ENCODE measurements around the gene SUFU. TPM values are rescaled to one million over a fixed set of nuclear protein-coding genes. Genes with fewer than 3 reads are reported as not detected.
"Not testable (repeated sequence)": the region's sequence is repeated elsewhere in the genome, so short reads cannot be mapped to it uniquely, and the experiment has no call there.

SUFU gene
- total RNA-seq, 1 experiment from 2014 or later: 1.8 TPM

- no peak for DNase-seq (ENCODE audit: low read depth, low spot score)
- in situ Hi-C loops (cut with HindIII; ENCODE audit: low pct_unique_long_range_greater_than_20kb, low sequenced_read_pairs): no loop called here
Observed at GRCh38 chr10:102534333-102534732, 30.6 kb downstream of the SUFU start.

DNA sequence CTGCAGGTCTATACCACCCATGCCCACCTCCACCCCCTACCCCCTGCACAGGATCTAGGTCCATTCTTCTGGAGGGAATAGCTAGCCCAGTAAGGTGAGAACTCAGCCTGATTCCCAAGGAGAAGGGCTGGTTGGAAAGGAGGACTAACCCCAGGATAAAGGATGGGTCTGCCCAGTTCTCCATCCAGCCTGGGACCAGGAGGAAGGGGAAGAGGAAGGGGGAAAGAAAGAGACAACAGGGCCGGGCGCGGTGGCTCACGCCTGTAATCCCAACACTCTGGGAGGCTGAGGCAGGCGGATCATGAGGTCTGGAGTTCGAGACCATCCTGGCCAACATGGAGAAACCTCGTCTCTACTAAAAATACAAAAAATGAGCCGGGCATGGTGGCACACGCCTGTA lies 31.2 kb downstream of the SUFU start:
- DNase-seq (ENCODE audit: low read depth, low spot score); in situ Hi-C loops (cut with HindIII; ENCODE audit: low pct_unique_long_range_greater_than_20kb, low sequenced_read_pairs): not testable (repeated sequence)

DNA sequence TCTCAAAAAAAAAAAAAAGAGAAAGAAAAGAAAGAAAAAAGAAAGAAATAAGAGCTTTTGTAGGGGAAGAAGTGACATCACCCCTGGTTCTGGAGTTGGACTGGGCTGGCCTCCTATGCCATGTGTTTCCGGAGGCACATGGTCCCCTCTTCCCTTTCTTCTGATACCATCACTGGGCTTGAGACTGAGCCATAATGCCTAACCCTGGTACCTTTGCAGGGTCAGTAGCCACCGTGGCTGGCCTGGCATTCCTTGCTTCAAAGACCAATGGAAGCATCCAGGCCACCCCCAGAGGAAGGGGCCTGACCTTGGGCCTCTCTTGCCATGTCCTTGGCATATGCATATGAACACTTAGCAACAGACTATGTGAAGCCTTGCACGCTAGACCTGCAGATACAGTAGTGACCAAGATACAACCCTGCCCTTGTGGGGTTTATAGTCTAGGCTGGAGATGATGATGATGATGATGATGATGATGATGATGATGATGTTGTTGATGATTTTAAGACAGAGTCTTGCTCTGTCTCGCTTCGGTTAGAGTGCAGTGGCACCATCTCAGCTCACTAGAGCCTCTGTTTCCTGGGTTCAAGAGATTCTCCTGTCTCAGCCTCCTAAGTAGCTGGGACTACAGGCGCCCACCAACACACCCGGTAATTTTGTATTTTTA lies 31.8 kb downstream of the SUFU start:
- DNase-seq (ENCODE audit: low read depth, low spot score): no peak
- in situ Hi-C loops (cut with HindIII; ENCODE audit: low pct_unique_long_range_greater_than_20kb, low sequenced_read_pairs): no loop called here

- no peak for DNase-seq (ENCODE audit: low read depth, low spot score)
- in situ Hi-C loops (cut with HindIII; ENCODE audit: low pct_unique_long_range_greater_than_20kb, low sequenced_read_pairs): no loop called here
Observed at GRCh38 chr10:102537367-102537766, 33.6 kb downstream of the SUFU start.

DNA sequence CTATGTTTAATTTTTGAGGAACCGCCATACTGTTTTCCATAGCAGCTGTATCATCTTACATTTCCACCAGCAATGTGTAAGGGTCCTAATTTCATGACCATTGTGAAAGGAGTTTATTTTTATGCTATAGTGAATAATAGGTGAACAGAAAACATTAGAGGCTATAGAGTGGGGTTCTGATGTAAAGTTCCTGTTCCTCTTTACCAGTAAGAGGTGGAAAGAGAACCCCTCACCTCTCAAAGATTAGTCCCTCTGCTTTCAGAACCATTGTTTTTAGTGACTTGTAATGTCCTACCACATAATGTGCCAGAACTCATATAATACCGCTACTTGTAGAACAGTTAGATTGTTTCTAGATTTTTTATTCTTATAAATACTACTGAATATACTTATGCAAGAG lies 34.2 kb downstream of the SUFU start:
- DNase-seq (ENCODE audit: low read depth, low spot score): no peak
- in situ Hi-C loops (cut with HindIII; ENCODE audit: low pct_unique_long_range_greater_than_20kb, low sequenced_read_pairs): no loop called here

GRCh38 chr10:102538811-102539210 lies 35.0 kb downstream of the SUFU start:
- DNase-seq (ENCODE audit: low read depth, low spot score): no peak
- in situ Hi-C loops (cut with HindIII; ENCODE audit: low pct_unique_long_range_greater_than_20kb, low sequenced_read_pairs): no loop called here

- DNase-seq (ENCODE audit: low read depth, low spot score): peak; percentile 50
- in situ Hi-C loops (cut with HindIII; ENCODE audit: low pct_unique_long_range_greater_than_20kb, low sequenced_read_pairs): no loop called here
Observed at GRCh38 chr10:102540023-102540422, 36.3 kb downstream of the SUFU start.

- in situ Hi-C loops (cut with HindIII; ENCODE audit: low pct_unique_long_range_greater_than_20kb, low sequenced_read_pairs): no loop called here
- no peak for DNase-seq (ENCODE audit: low read depth, low spot score)
Observed at GRCh38 chr10:102542800-102543418, 39.1 kb downstream of the SUFU start.

- in situ Hi-C loops (cut with HindIII; ENCODE audit: low pct_unique_long_range_greater_than_20kb, low sequenced_read_pairs): no loop called here
- no peak for DNase-seq (ENCODE audit: low read depth, low spot score)
Observed at GRCh38 chr10:102545265-102545871, 41.6 kb downstream of the SUFU start.

- in situ Hi-C loops (cut with HindIII; ENCODE audit: low pct_unique_long_range_greater_than_20kb, low sequenced_read_pairs): no loop called here
- no peak for DNase-seq (ENCODE audit: low read depth, low spot score)
Observed at GRCh38 chr10:102545997-102546396, 42.2 kb downstream of the SUFU start.

DNA sequence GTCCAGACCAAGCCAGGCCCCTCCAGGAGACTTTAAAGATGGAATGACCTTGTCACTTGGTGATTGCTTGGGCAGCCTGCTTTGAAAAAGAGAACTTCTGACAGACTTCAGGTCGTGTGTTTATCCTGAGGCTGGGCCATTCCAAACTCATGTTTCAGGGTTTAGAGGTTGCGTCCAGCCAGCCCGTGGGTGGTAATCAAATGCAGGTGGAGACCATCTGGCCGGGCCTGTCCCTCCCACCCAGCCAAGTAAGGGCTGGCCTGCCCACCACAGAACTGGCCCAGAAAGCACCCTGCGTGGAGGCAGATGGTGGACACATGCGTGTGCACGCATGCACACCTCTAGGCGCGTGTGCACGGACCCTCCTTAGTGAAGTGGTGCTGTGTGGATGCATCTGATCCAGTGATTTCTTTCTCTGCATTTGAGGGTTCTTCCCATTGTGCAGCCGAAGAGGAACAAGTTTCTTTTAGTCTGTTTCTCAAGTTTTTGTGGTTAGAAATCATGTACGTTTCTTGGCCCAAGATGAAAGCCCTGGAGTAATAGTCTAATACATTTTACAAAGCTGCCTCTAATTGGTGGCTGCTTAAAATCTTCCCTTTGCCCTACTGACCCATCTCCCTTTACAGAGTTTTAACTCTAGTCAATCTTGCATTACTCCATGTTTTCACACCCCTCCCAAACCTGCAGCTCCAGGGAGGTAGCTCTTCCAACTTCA lies 43.0 kb downstream of the SUFU start:
- DNase-seq (ENCODE audit: low read depth, low spot score): no peak
- in situ Hi-C loops (cut with HindIII; ENCODE audit: low pct_unique_long_range_greater_than_20kb, low sequenced_read_pairs): no loop called here

DNA sequence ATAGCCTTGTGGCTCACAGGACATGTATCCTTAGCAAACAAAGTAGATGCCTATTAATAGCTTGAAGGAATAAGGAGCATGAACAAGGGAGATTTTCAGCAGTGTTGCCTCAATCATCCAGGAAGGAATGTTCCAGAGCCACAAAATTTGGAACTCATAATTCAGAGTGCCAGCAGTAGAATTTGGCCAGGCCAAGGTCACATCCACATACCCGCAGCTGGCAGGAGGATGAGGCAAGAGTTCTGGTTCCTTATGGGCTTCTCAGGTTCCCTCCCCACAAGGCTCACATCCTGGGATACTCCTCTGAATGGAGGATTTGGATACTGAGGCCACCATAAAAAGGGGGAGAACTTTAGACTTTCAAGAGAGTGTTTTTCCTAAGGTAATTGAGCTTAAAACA lies 45.8 kb downstream of the SUFU start:
- DNase-seq (ENCODE audit: low read depth, low spot score): no peak
- in situ Hi-C loops (cut with HindIII; ENCODE audit: low pct_unique_long_range_greater_than_20kb, low sequenced_read_pairs): no loop called here

DNA sequence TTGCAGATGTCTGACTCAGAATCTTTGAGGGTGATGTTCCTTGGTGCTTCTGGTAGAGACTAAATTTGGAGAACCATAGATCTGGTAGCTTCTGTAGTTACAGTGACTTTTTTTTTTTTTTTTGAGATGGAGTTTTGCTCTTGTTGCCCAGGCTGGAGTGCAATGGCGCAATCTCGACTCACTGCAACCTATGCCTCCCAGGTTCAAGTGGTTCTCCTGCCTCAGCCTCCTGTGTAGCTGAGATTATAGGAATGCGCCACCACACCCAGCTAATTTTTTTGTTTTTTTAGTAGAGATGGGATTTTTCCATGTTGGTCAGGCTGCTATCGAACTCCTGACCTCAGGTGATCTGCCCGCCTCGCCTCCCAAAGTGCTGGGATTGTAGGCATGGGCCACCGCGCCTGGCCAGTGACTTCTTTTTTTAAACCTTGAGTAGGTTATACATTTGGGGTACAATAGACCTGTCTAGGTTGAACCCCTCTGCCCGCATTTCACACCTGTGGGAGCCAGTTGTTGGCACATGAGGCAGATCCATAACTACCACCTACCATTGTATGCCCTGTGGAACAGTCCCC lies 47.0 kb downstream of the SUFU start:
- in situ Hi-C loops (cut with HindIII; ENCODE audit: low pct_unique_long_range_greater_than_20kb, low sequenced_read_pairs): no loop called here
- DNase-seq (ENCODE audit: low read depth, low spot score): no peak

DNA sequence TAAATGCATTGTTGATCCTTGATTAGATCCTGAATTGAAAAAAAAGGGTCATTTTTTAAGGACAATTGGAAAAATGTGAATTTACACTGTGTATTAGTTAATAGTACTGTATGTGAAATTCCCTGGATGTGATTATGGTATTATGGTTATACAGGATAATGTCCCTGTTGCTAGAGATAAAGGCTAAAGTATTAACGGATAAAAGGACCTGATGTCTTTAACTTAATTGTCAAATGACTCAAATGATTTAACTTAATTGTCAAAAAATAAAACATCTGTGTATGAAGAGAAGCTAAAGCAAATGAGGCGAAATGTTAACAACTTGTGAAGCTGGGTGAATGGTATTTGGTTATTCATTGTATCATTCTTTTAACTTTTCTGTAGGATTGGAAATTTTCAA lies 48.8 kb downstream of the SUFU start:
- in situ Hi-C loops (cut with HindIII; ENCODE audit: low pct_unique_long_range_greater_than_20kb, low sequenced_read_pairs): no loop called here
- DNase-seq (ENCODE audit: low read depth, low spot score): no peak

DNA sequence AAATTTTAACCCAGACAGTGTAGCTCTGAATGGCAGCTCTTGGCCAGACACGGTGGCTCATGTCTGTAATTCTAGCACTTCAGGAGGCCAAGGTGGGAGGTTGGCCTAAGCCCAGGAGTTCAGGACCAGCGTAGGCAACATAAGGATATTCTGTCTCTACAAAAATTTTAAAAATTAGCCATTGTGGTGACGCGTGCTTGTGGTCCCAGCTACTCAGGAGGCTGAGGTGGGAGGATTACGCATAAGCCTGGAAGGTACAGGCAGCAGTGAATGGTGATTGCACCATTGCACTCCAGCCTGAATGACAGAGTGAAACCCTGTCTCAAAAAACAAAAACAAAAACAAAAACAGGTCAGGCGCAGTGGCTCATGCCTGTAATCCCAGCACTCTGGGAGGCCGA lies 50.0 kb downstream of the SUFU start:
- in situ Hi-C loops (cut with HindIII; ENCODE audit: low pct_unique_long_range_greater_than_20kb, low sequenced_read_pairs): no loop called here
- no peak for DNase-seq (ENCODE audit: low read depth, low spot score)

DNA sequence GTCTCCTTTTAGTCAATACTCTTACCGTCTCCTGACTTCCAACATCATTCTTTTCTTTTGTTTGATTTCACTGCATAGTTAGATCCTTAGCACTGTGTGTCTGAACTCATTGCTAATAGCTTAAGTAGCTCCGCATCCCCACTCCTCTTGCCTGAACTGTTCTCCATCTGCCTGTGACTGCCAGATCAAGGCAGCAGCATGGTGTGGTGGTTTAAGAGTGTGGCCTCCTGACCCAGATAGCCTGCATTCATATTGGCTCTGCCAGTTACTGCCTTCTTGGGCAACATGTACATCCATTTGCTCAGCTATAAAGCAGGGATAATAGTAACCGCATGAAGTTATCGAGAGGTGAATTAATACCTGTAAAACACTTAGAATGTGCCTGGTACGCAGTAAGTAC lies 50.8 kb downstream of the SUFU start:
- DNase-seq (ENCODE audit: low read depth, low spot score): no peak
- in situ Hi-C loops (cut with HindIII; ENCODE audit: low pct_unique_long_range_greater_than_20kb, low sequenced_read_pairs): no loop called here

DNA sequence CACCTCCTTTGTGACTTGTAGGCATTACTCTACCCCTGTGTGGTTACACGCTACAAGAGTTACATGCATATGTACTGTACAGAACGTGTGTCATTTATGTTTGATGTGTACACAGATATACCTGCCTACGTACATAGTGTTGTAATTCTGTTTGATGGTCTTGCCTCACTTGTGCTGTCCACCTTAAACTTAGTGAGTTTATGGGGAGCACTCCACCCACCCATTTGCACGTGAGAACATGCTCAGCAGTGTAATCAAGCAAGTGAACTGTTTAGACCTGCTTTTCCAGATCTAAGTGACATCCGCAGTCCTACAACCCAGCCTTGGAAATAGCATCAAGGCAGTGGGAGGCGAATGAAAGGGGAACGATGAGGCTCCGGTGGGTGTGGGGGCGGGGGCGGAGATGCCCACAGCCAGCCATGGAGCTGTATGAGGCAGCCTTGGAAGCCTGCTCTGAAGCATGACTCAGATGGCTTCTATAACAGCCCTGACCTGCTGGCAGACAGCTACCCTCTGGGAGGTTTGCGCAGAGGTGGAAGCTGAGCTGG lies 52.1 kb downstream of the SUFU start:
- in situ Hi-C loops (cut with HindIII; ENCODE audit: low pct_unique_long_range_greater_than_20kb, low sequenced_read_pairs): no loop called here
- DNase-seq (ENCODE audit: low read depth, low spot score): no peak

- in situ Hi-C loops (cut with HindIII; ENCODE audit: low pct_unique_long_range_greater_than_20kb, low sequenced_read_pairs): no loop called here
- DNase-seq (ENCODE audit: low read depth, low spot score): no peak
Observed at GRCh38 chr10:102557569-102557968, 53.8 kb downstream of the SUFU start.
